ENCODE data around the gene BST1.

Gene BST1

GRCh38 chr4:15673337-15673736 lies 29.5 kb upstream of the BST1 start:
- DNase-seq = no peak
- H3K4me1 Mint-ChIP-seq = peaks cover 4% of the 10 kb centered on the region
- H3K27me3 Mint-ChIP-seq (ENCODE audit: low read depth, poor library complexity) = no peaks in the 10 kb centered on the region
- no peak overlapping the region for H3K4me3 Mint-ChIP-seq
- TF ChIP-seq CTCF (IDR thresholded peaks at IDR 0.05) = no peak
- H3K9me3 Mint-ChIP-seq = peaks cover 3% of the 10 kb centered on the region
- peaks cover 63% of the 10 kb centered on the region for H3K36me3 Mint-ChIP-seq (ENCODE audit: low read depth)
- H3K27ac Mint-ChIP-seq = no peak overlapping the region

GRCh38 chr4:15674046-15674445 lies 28.8 kb upstream of the BST1 start:
- Mint-ChIP-seq H3K4me3 (no peak overlapping the region), H3K36me3 (ENCODE audit: low read depth) (peaks cover 63% of the 10 kb centered on the region), H3K9me3 (peaks cover 3% of the 10 kb centered on the region), H3K4me1 (peaks cover 9% of the 10 kb centered on the region), H3K27ac (no peak overlapping the region), H3K27me3 (ENCODE audit: low read depth, poor library complexity) (no peaks in the 10 kb centered on the region)
- no peak for TF ChIP-seq CTCF (IDR thresholded peaks at IDR 0.05)
- no peak for DNase-seq

- H3K4me3 Mint-ChIP-seq = no peak overlapping the region
- H3K9me3 Mint-ChIP-seq = peaks cover 9% of the 10 kb centered on the region
- peaks cover 67% of the 10 kb centered on the region for H3K36me3 Mint-ChIP-seq (ENCODE audit: low read depth)
- no peak for DNase-seq
- H3K27ac Mint-ChIP-seq = no peak overlapping the region
- no peak for TF ChIP-seq CTCF (IDR thresholded peaks at IDR 0.05)
- H3K27me3 Mint-ChIP-seq (ENCODE audit: low read depth, poor library complexity) = no peaks in the 10 kb centered on the region
- peaks cover 15% of the 10 kb centered on the region for H3K4me1 Mint-ChIP-seq
These were observed 27.9 kb upstream of the BST1 start for GRCh38 chr4:15674926-15675325.

GRCh38 chr4:15675356-15675755 lies 27.5 kb upstream of the BST1 start:
- Mint-ChIP-seq H3K4me3 (no peak overlapping the region), H3K27me3 (ENCODE audit: low read depth, poor library complexity) (no peaks in the 10 kb centered on the region), H3K36me3 (ENCODE audit: low read depth) (peaks cover 67% of the 10 kb centered on the region), H3K4me1 (peaks cover 19% of the 10 kb centered on the region), H3K27ac (no peak overlapping the region), H3K9me3 (peaks cover 11% of the 10 kb centered on the region)
- no peak for DNase-seq
- TF ChIP-seq CTCF (IDR thresholded peaks at IDR 0.05) = no peak

- Mint-ChIP-seq H3K36me3 (ENCODE audit: low read depth) (peaks cover 63% of the 10 kb centered on the region), H3K27ac (no peak overlapping the region), H3K4me1 (peaks cover 19% of the 10 kb centered on the region), H3K27me3 (ENCODE audit: low read depth, poor library complexity) (no peaks in the 10 kb centered on the region), H3K9me3 (peaks cover 11% of the 10 kb centered on the region), H3K4me3 (no peak overlapping the region)
- TF ChIP-seq CTCF (IDR thresholded peaks at IDR 0.05) = no peak
- no peak for DNase-seq
These were observed 26.8 kb upstream of the BST1 start for GRCh38 chr4:15676039-15676438.

- Mint-ChIP-seq H3K9me3 (peaks cover 11% of the 10 kb centered on the region), H3K27me3 (ENCODE audit: low read depth, poor library complexity) (no peaks in the 10 kb centered on the region), H3K27ac (no peak overlapping the region), H3K36me3 (ENCODE audit: low read depth) (peaks cover 54% of the 10 kb centered on the region), H3K4me1 (peaks cover 19% of the 10 kb centered on the region), H3K4me3 (no peak overlapping the region)
- TF ChIP-seq CTCF (IDR thresholded peaks at IDR 0.05) = no peak
- no peak for DNase-seq
These were observed 26.0 kb upstream of the BST1 start for GRCh38 chr4:15676899-15677298.

Measured in nephron progenitor cell (in vitro differentiated cells).